Dendritic cell treated with granulocyte-macrophage colony-stimulating factor and Interleukin-4, amounts not matched to agents 40 ng/mL and 50 ng/mL, for 4 days (primary cell): ENCODE results near the gene SETDB1.

ENCODE experiments used
- H3K27ac Mint-ChIP-seq: one replicate; pipeline ENCODE4 v1.8.0; 2022; ENCODE audit warnings: mild to moderate bottlenecking, mixed read lengths
- H3K27me3 Mint-ChIP-seq: one replicate; pipeline ENCODE4 v1.8.0; 2022; ENCODE audit warnings: mild to moderate bottlenecking, mixed read lengths
- H3K36me3 Mint-ChIP-seq: one replicate; pipeline ENCODE4 v1.8.0; 2022; ENCODE audit warnings: low read depth, mixed read lengths
- H3K4me1 Mint-ChIP-seq: one replicate; pipeline ENCODE4 v1.8.0; 2022; ENCODE audit warnings: low read depth, mixed read lengths
- H3K4me3 Mint-ChIP-seq: one replicate; pipeline ENCODE4 v1.8.0; 2022; ENCODE audit warnings: mild to moderate bottlenecking, moderate library complexity, mixed read lengths
- H3K9me3 Mint-ChIP-seq: one replicate; pipeline ENCODE4 v1.8.0; 2022; ENCODE audit warnings: mixed read lengths
- intact Hi-C: fragments of 100-400 bp; cut with micrococcal nuclease; formaldehyde crosslinking; loops from one replicate; pipeline ENCODE4 v1.15.0; 2022

Gene SETDB1

GRCh38 chr1:150973836-150974579 is 47.8 kb downstream of the SETDB1 start:
- H3K4me1 Mint-ChIP-seq, result peaks cover 79% of the 10 kb centered on the region

GRCh38 chr1:150974580-150975478 is 48.7 kb downstream of the SETDB1 start, which contains the start of gene CERS2:
Gene CERS2, minus strand, starts transcription at chr1:150974835. Its CDS starts 5,745 bp downstream, at chr1:150969090.
- Mint-ChIP-seq H3K36me3 (peaks cover 22% of the 10 kb centered on the region), H3K4me1 (peaks cover 81% of the 10 kb centered on the region), H3K27me3 (no peaks in the 10 kb centered on the region), H3K9me3 (no peaks in the 10 kb centered on the region), H3K27ac (peak within 1 kb of the TSS; percentile 82), H3K4me3 (peak within 1 kb of the TSS; percentile 85)
- intact Hi-C loops, result loop anchor here (10.0 kb wide), 2 partner anchors 210 to 610 kb away; partner anchors contain the start of genes CTSS and RPRD2

More at GRCh38 chr1:150973836-150974579, 47.8 kb downstream of the SETDB1 start:
- Mint-ChIP-seq H3K27ac (peak overlapping the region; percentile 82), H3K9me3 (no peaks in the 10 kb centered on the region), H3K27me3 (no peaks in the 10 kb centered on the region), H3K4me3 (peak overlapping the region; percentile 85), H3K36me3 (peaks cover 27% of the 10 kb centered on the region)
- intact Hi-C loops, result loop anchor here (10.0 kb wide), 2 partner anchors 209 to 609 kb away; partner anchors contain the start of genes CTSS and RPRD2

- H3K4me1 Mint-ChIP-seq, result peaks cover 65% of the 10 kb centered on the region
- H3K4me3 Mint-ChIP-seq, result peak overlapping the region; percentile 81
- H3K36me3 Mint-ChIP-seq, result peaks cover 14% of the 10 kb centered on the region
- H3K9me3 Mint-ChIP-seq, result no peaks in the 10 kb centered on the region
- no peaks in the 10 kb centered on the region for H3K27me3 Mint-ChIP-seq
- H3K27ac Mint-ChIP-seq, result peak overlapping the region; percentile 97
- intact Hi-C loops, result loop anchor here (10.0 kb wide), 2 partner anchors 212 to 612 kb away; partner anchors contain the start of genes CTSS and RPRD2
Observed at GRCh38 chr1:150976401-150976821, 50.2 kb downstream of the SETDB1 start.

GRCh38 chr1:150976879-150977694 is 50.9 kb downstream of the SETDB1 start:
- peaks cover 10% of the 10 kb centered on the region for H3K36me3 Mint-ChIP-seq
- H3K4me1 Mint-ChIP-seq, result peaks cover 65% of the 10 kb centered on the region
- intact Hi-C loops, result loop anchor here (10.0 kb wide), 2 partner anchors 212 to 612 kb away; partner anchors contain the start of genes CTSS and RPRD2
- no peaks in the 10 kb centered on the region for H3K9me3 Mint-ChIP-seq
- peak overlapping the region; percentile 81 for H3K4me3 Mint-ChIP-seq
- H3K27ac Mint-ChIP-seq, result peak overlapping the region; percentile 97
- no peaks in the 10 kb centered on the region for H3K27me3 Mint-ChIP-seq

GRCh38 chr1:150979092-150980056 is 53.2 kb downstream of the SETDB1 start:
- intact Hi-C loops, result loop anchor here (10.0 kb wide), 2 partner anchors 215 to 615 kb away; partner anchors contain the start of genes CTSS and RPRD2
- H3K4me3 Mint-ChIP-seq, result peak overlapping the region; percentile 69
- H3K36me3 Mint-ChIP-seq, result peaks cover 7% of the 10 kb centered on the region
- no peaks in the 10 kb centered on the region for H3K9me3 Mint-ChIP-seq
- H3K4me1 Mint-ChIP-seq, result peaks cover 49% of the 10 kb centered on the region
- H3K27me3 Mint-ChIP-seq, result no peaks in the 10 kb centered on the region
- H3K27ac Mint-ChIP-seq, result peak overlapping the region; percentile 97

GRCh38 chr1:150981177-150981804 is 55.1 kb downstream of the SETDB1 start:
- no peaks in the 10 kb centered on the region for H3K9me3 Mint-ChIP-seq
- H3K4me3 Mint-ChIP-seq, result no peak overlapping the region
- peaks cover 40% of the 10 kb centered on the region for H3K4me1 Mint-ChIP-seq
- intact Hi-C loops, result no loop called here
- no peak overlapping the region for H3K27ac Mint-ChIP-seq
- no peaks in the 10 kb centered on the region for H3K27me3 Mint-ChIP-seq
- peaks cover 8% of the 10 kb centered on the region for H3K36me3 Mint-ChIP-seq

GRCh38 chr1:150981805-150982712 is 55.9 kb downstream of the SETDB1 start, which contains the start of gene ANXA9:
Gene ANXA9, plus strand, starts transcription at chr1:150982292. Its CDS starts 814 bp downstream, at chr1:150983106.
- H3K9me3 Mint-ChIP-seq, result no peaks in the 10 kb centered on the region
- intact Hi-C loops, result no loop called here
- H3K27ac Mint-ChIP-seq, result no peak within 1 kb of the TSS
- no peaks in the 10 kb centered on the region for H3K27me3 Mint-ChIP-seq
- no peak within 1 kb of the TSS for H3K4me3 Mint-ChIP-seq
- peaks cover 8% of the 10 kb centered on the region for H3K36me3 Mint-ChIP-seq
- H3K4me1 Mint-ChIP-seq, result peaks cover 32% of the 10 kb centered on the region

- intact Hi-C loops, result no loop called here
Observed at GRCh38 chr1:150985179-150985825, 59.1 kb downstream of the SETDB1 start.

GRCh38 chr1:150987924-150988323 is 61.8 kb downstream of the SETDB1 start:
- no peak overlapping the region for H3K27ac Mint-ChIP-seq
- no peaks in the 10 kb centered on the region for H3K9me3 Mint-ChIP-seq
- H3K36me3 Mint-ChIP-seq, result peaks cover 8% of the 10 kb centered on the region
- no peak overlapping the region for H3K4me3 Mint-ChIP-seq
- H3K4me1 Mint-ChIP-seq, result no peaks in the 10 kb centered on the region
- intact Hi-C loops, result no loop called here
- no peaks in the 10 kb centered on the region for H3K27me3 Mint-ChIP-seq

More at GRCh38 chr1:150985179-150985825, 59.1 kb downstream of the SETDB1 start:
- Mint-ChIP-seq H3K4me1 (peaks cover 8% of the 10 kb centered on the region), H3K36me3 (peaks cover 8% of the 10 kb centered on the region), H3K4me3 (no peak overlapping the region), H3K27ac (no peak overlapping the region), H3K9me3 (no peaks in the 10 kb centered on the region), H3K27me3 (no peaks in the 10 kb centered on the region)

GRCh38 chr1:150992626-150993025 is 66.5 kb downstream of the SETDB1 start:
- intact Hi-C loops, result loop anchor here (10.0 kb wide), 1 partner anchor 158 kb away; no protein-coding TSS in a partner anchor
- H3K4me3 Mint-ChIP-seq, result no peak overlapping the region
- H3K27me3 Mint-ChIP-seq, result no peaks in the 10 kb centered on the region
- no peaks in the 10 kb centered on the region for H3K9me3 Mint-ChIP-seq
- H3K36me3 Mint-ChIP-seq, result peaks cover 30% of the 10 kb centered on the region
- H3K27ac Mint-ChIP-seq, result no peak overlapping the region
- H3K4me1 Mint-ChIP-seq, result no peaks in the 10 kb centered on the region

GRCh38 chr1:150994248-150994647 is 68.1 kb downstream of the SETDB1 start:
- intact Hi-C loops, result loop anchor here (10.0 kb wide), 1 partner anchor 159 kb away; no protein-coding TSS in a partner anchor
- no peak overlapping the region for H3K27ac Mint-ChIP-seq
- no peaks in the 10 kb centered on the region for H3K27me3 Mint-ChIP-seq
- peaks cover 45% of the 10 kb centered on the region for H3K36me3 Mint-ChIP-seq
- H3K4me3 Mint-ChIP-seq, result no peak overlapping the region
- no peaks in the 10 kb centered on the region for H3K9me3 Mint-ChIP-seq
- peaks cover 4% of the 10 kb centered on the region for H3K4me1 Mint-ChIP-seq
